ENCODE results near the gene BTBD16. TPM values are rescaled to one million over a fixed set of nuclear protein-coding genes. Genes with fewer than 3 reads are reported as not detected.

The BTBD16 gene
- total and polyA plus RNA-seq, 10 of the 15 experiments (the other 5 are each of a cell fraction or from before 2014, with no cell fraction given) = 0.11 TPM; not detected in 9

- TF ChIP-seq CHD2 (IDR thresholded peaks at IDR 0.05; ENCODE audit: borderline replicate concordance, low read depth, low read length) = no peak
Measured at GRCh38 chr10:122249991-122250750, 20.9 kb upstream of the BTBD16 start (continued).

DNA sequence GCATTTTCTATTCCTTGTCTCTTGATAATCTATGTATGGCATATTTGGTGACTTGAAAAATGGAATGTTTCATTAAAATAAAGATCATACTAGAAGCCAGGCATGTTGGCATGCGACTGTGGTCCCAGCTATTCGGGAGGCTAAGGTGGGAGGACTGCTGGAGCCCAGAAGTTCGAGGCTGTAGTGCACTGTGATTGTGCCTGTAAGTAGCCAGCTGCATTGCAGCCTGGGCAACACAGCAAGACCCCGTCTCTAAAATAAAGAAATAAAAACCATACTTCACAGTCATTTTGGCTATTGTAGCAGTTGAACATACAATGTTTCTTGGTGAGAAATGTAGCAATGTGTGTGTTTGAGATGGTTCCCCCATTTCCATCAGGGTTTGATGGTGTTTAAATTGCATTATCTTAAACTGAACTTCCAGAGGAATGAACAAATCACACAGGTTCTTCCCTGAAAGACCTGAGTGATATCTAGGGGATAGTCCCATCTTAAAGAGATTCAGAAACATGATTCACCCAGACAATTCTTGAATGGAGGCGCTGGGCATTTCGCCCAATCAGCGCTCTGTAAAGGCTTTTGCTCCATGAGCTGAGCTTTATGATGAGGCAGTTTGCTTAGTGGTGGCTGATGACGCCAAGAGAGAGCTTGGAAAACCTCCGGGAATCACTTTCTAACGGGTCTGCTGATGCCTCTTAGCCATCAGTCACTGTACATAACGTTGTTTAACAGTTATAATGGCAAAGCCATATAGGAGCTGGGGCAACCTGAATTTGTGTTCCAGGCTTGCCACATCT is 19.4 kb upstream of the BTBD16 start:
- H3K36me3 ChIP-seq (ENCODE audit: control insufficient read depth in 2 of 2, insufficient read depth in 2 of 2, low read length in 1 of 2) = no peaks in the 10 kb centered on the region
- H3K9ac ChIP-seq (ENCODE audit: control insufficient read depth, insufficient read depth, low read length) = no peak overlapping the region
- no peak overlapping the region for H2AFZ ChIP-seq (ENCODE audit: control insufficient read depth, low read depth, low read length)
- peaks cover 0 to 1% of the 10 kb centered on the region in 2 experiments; a peak in 1 of 4 replicates for H3K27me3 ChIP-seq (replicated peaks in 1 of 2; ENCODE audit: control insufficient read depth in 2 of 2, insufficient read depth in 2 of 2, low read length in 1 of 2)
- H3K27ac ChIP-seq (ENCODE audit: control insufficient read depth, insufficient read depth) = no peak overlapping the region
- CTCF ChIA-PET = no interaction called here
- no TSS peak for BruUV-seq (replicated peaks)
- no peaks in the 10 kb centered on the region for H3K9me3 ChIP-seq (replicated peaks; ENCODE audit: control insufficient read depth, insufficient read depth, low read length)
- H3K4me3 ChIP-seq = no peak overlapping the region
- POLR2A ChIA-PET = no interaction called here
- no peaks in the 10 kb centered on the region for H4K20me1 ChIP-seq (ENCODE audit: control insufficient read depth, insufficient read depth)
- SMC1A ChIA-PET (ENCODE audit: uncharacterized antibody, unreplicated experiment) = interaction anchor here (0.6 kb wide), 1 partner anchor 27 kb away, joined by 3 read pairs; no protein-coding TSS in a partner anchor
- H3K79me2 ChIP-seq (ENCODE audit: control insufficient read depth, insufficient read depth, low read length) = no peaks in the 10 kb centered on the region
- in situ Hi-C loops (cut with MboI) (no loop called here), intact Hi-C loops (cut with micrococcal nuclease; ENCODE audit: unreplicated experiment) (no loop called here)
- 23% methylated on average over 11 of the region's 11 CpGs for WGBS (ENCODE audit: insufficient coverage, insufficient replicate concordance, low lambda C conversion rate, missing lambda C conversion rate)
- no peaks in the 10 kb centered on the region for H3K4me1 ChIP-seq (ENCODE audit: control insufficient read depth, insufficient read depth, low read length)
- FAIRE-seq (no peak), DNase-seq (ENCODE audit: low read depth, low spot score) (no peak), ATAC-seq (no peak)
- no peak overlapping the region for H3K4me2 ChIP-seq (ENCODE audit: control insufficient read depth, insufficient read depth)
- RAD21 ChIA-PET (ENCODE audit: unreplicated experiment) = no interaction called here
- TF ChIP-seq EED (IDR thresholded peaks at IDR 0.05; ENCODE audit: low read depth) (no peak), RCOR1 (conservative IDR thresholded peaks at IDR 0.05; ENCODE audit: low read depth, low read length) (no peak), NFXL1 (IDR thresholded peaks at IDR 0.05; ENCODE audit: borderline replicate concordance) (no peak), IRF3 (IDR thresholded peaks at IDR 0.05) (no peak), NFYB (IDR thresholded peaks at IDR 0.05; ENCODE audit: insufficient read depth, low read depth, low read length) (no peak), ZNF274 (IDR thresholded peaks at IDR 0.05; ENCODE audit: insufficient read depth, insufficient read length) (no peak), KDM1A (IDR thresholded peaks at IDR 0.05; ENCODE audit: borderline replicate concordance) (no peak), NRF1 (conservative IDR thresholded peaks at IDR 0.05; ENCODE audit: low read depth, low read length) (no peak)
- TF ChIP-seq, protein P1, sequence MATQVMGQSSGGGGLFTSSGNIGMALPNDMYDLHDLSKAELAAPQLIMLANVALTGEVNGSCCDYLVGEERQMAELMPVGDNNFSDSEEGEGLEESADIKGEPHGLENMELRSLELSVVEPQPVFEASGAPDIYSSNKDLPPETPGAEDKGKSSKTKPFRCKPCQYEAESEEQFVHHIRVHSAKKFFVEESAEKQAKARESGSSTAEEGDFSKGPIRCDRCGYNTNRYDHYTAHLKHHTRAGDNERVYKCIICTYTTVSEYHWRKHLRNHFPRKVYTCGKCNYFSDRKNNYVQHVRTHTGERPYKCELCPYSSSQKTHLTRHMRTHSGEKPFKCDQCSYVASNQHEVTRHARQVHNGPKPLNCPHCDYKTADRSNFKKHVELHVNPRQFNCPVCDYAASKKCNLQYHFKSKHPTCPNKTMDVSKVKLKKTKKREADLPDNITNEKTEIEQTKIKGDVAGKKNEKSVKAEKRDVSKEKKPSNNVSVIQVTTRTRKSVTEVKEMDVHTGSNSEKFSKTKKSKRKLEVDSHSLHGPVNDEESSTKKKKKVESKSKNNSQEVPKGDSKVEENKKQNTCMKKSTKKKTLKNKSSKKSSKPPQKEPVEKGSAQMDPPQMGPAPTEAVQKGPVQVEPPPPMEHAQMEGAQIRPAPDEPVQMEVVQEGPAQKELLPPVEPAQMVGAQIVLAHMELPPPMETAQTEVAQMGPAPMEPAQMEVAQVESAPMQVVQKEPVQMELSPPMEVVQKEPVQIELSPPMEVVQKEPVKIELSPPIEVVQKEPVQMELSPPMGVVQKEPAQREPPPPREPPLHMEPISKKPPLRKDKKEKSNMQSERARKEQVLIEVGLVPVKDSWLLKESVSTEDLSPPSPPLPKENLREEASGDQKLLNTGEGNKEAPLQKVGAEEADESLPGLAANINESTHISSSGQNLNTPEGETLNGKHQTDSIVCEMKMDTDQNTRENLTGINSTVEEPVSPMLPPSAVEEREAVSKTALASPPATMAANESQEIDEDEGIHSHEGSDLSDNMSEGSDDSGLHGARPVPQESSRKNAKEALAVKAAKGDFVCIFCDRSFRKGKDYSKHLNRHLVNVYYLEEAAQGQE (IDR thresholded peaks at IDR 0.05; ENCODE audit: low read depth, low read length) = no peak
- TF ChIP-seq, protein P2, sequence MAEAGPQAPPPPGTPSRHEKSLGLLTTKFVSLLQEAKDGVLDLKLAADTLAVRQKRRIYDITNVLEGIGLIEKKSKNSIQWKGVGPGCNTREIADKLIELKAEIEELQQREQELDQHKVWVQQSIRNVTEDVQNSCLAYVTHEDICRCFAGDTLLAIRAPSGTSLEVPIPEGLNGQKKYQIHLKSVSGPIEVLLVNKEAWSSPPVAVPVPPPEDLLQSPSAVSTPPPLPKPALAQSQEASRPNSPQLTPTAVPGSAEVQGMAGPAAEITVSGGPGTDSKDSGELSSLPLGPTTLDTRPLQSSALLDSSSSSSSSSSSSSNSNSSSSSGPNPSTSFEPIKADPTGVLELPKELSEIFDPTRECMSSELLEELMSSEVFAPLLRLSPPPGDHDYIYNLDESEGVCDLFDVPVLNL (IDR thresholded peaks at IDR 0.05; ENCODE audit: low read depth, low read length) = no peak
- TF ChIP-seq, protein P3, sequence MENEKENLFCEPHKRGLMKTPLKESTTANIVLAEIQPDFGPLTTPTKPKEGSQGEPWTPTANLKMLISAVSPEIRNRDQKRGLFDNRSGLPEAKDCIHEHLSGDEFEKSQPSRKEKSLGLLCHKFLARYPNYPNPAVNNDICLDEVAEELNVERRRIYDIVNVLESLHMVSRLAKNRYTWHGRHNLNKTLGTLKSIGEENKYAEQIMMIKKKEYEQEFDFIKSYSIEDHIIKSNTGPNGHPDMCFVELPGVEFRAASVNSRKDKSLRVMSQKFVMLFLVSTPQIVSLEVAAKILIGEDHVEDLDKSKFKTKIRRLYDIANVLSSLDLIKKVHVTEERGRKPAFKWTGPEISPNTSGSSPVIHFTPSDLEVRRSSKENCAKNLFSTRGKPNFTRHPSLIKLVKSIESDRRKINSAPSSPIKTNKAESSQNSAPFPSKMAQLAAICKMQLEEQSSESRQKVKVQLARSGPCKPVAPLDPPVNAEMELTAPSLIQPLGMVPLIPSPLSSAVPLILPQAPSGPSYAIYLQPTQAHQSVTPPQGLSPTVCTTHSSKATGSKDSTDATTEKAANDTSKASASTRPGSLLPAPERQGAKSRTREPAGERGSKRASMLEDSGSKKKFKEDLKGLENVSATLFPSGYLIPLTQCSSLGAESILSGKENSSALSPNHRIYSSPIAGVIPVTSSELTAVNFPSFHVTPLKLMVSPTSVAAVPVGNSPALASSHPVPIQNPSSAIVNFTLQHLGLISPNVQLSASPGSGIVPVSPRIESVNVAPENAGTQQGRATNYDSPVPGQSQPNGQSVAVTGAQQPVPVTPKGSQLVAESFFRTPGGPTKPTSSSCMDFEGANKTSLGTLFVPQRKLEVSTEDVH (IDR thresholded peaks at IDR 0.05; ENCODE audit: low read depth, partially characterized antibody) = no peak
